ENCODE data around the gene SLC12A7.
"Not testable (repeated sequence)": the region's sequence is repeated elsewhere in the genome, so short reads cannot be mapped to it uniquely, and the experiment has no call there.

Gene SLC12A7

GRCh38 chr5:1127959-1128785 lies 16.3 kb upstream of the SLC12A7 start:
- no peak for DNase-seq (ENCODE audit: low read depth in 3 of 3, low spot score in 1 of 3)

GRCh38 chr5:1125695-1126094 lies 13.8 kb upstream of the SLC12A7 start:
- not testable (repeated sequence) for DNase-seq (ENCODE audit: low read depth in 3 of 3, low spot score in 1 of 3)

DNA sequence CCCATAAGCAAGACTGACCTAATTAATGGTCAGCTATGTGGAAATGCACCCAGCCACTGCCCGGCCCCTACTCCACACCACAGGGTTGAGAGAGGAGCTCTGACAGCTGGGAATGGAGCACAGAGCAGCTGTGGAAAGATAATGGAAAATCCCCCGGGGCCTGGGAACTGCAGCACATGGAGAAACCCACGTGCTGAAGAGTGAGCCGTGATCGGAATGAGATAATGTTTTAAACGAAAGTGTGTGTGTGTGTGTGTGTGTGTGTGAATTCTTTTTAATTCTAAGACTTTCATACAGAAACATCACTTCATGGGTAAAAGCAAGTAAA lies 13.1 kb upstream of the SLC12A7 start:
- DNase-seq (ENCODE audit: low read depth in 3 of 3, low spot score in 1 of 3) = no peak

DNA sequence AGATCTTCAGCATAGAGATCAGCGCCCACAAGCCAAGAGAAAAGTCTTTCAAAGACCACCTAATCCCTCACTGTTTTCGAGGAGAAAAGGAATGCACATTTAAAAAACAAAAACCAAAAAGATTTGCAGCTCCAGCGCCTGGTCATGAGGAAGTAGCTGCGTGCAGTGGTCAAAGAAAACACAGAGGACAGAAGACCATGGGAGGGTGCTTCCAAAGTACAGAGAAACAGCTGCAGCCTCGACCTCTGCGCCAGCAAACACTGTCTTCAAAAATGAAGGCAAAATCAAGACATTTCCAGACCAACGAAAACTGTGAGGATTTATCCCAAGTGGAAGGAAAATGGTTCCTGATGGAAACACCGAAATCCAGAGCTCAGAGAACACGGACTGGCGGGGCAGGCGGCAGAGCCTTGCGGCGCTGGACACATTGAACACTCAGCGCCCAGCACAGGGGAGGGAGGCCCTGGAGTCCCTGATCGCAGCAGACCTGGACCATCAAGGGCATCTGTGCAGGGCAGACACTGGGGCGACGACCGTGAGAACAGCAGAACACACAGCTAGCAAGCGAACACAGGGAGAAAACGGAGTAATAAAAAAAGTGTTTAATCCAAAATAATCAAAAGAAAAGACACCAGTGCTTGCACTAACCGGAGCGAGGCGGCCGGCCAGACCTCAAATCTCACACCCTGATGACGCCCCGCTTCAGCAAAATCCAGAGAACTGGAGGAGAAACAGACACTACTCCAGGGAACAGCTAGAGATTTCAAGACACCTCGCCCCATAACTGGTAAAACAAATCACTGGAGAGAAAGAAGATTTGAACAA lies 12.6 kb upstream of the SLC12A7 start:
- no peak for DNase-seq (ENCODE audit: low read depth in 3 of 3, low spot score in 1 of 3)

DNA sequence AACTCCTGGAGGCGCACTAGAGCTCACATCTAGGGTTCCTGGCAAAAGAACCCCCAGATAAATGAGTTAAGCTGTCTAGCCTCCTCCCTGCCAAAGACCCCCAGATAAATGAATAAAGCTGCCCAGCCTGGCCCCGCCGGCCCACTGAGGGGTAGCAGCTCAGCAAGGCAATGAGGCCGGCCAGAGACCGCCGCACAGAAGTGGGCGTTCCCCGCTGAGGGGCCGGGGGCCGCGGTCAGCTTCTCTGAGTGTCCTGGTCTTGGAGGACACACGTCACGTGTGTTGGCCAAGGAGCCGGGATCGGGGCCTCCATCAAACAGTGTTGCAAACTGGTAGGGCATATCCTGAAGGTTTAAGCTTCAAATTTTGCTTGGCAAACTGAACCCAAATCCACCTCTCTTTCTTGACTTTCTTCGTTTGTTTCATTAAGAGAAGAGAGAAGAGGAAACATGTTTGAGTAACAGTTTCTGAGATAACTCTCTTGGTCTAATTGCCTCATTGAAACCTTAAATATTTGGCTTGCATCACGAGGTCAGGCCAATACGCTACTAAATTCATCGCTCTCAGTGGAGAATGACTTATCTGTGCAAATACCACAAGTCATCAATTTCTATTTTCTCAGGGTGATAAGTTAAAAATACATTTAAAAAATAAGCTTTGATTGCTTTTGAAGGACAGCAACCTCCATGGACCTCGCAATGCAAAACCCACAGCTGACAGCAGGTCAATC lies 11.7 kb upstream of the SLC12A7 start:
- DNase-seq (ENCODE audit: low read depth in 3 of 3, low spot score in 1 of 3) = no peak

DNA sequence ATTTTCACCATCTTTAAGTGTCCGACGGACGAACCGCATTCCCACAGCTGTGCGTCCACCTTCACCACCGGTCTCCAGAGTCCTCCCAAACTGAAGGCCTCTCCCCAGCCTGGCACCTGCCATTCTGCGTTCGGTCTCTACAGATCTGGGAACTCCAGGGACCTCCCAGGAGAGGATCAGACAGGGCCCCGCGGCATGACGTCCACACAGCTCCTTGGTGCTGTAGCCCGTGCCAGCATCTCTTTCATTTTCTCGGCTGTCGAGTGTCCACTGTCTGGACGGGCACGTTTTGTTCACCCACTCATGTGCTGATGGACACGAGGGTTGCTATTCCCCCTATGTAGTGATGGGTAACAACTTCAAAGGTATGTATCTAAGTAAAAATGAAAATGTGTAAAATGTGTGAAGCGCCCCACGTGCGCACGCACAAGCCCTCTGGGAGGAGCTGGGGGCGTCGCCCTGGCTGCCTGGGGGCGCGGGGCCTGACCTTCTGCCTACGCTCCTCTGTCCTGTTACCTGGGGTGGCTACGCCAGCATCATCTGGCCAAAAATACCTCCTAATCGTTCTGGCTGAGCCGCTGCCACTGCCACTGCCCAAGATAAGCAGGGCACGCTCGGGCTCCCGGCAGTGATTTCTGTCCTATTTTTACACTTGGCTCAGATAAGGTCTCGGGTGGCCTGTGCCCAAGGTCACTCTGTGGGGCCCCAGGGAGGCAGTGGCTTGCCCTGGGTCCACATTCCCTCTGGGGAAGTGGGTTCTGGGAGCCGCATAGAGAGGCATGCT lies 10.8 kb upstream of the SLC12A7 start:
- DNase-seq (ENCODE audit: low read depth in 3 of 3, low spot score in 1 of 3) = no peak

DNA sequence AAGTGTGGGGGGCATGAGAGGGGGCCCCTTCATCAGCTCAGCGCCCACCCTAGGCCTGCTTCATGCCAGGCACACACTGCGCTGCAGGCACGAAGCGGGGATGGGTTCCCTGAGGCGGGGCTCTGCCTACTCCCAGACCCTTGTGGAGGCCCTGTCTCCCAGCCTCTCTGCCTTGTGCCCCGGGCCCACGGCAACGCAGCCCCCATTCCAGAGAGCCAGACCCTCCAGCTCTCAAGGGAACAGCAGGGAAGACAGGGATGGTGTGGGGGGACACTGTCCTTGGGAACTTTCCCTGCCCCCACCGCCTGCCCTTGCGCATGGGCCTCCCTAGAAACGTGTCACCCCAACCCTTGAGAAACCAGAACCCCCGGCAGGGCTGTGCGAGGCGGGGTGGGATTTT lies 10.0 kb upstream of the SLC12A7 start:
- DNase-seq (ENCODE audit: low read depth in 3 of 3, low spot score in 1 of 3) = no peak

- no peak for DNase-seq (ENCODE audit: low read depth in 3 of 3, low spot score in 1 of 3)
Observed at GRCh38 chr5:1121044-1121443, 9.2 kb upstream of the SLC12A7 start.

DNA sequence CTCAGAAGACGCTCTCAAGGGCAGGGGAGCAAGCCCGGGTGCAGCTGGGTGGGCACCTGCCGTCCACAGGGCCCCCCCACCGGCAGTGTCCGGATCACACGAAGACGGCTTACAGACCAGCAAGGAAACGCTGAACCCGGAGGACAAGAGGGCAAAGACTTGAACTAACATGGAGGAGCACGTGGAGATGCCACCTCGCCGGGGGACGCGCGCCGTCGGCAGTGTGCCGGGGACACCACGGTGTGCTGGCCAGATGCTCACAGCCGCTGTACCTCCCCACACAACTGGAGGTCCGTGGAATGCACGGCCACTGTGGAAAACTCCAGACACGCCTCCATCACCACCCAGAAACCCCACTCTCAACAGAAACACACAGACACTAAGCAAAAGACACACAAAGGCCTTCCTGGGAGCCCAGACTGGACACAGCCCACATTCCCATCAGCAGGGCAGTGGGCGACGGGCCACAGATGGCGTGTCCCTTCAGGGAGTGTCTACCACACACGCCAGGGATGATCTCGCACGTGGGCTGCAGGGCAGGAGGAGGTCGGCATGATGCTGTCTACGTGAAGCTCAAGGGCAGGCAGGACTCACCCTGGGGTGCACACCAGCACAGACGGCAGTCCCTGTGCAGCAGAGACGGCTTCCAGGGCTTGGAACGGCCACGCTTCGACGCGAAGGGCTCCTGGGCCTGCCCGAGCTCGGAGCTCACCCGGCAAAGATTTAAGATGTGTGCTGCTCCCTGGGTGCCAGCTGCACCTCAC lies 8.6 kb upstream of the SLC12A7 start:
- no peak for DNase-seq (ENCODE audit: low read depth in 3 of 3, low spot score in 1 of 3)

GRCh38 chr5:1119312-1119831 lies 7.5 kb upstream of the SLC12A7 start:
- DNase-seq (ENCODE audit: low read depth in 3 of 3, low spot score in 1 of 3) = no peak

GRCh38 chr5:1118738-1119137 lies 6.9 kb upstream of the SLC12A7 start:
- DNase-seq (ENCODE audit: low read depth in 3 of 3, low spot score in 1 of 3) = no peak

DNA sequence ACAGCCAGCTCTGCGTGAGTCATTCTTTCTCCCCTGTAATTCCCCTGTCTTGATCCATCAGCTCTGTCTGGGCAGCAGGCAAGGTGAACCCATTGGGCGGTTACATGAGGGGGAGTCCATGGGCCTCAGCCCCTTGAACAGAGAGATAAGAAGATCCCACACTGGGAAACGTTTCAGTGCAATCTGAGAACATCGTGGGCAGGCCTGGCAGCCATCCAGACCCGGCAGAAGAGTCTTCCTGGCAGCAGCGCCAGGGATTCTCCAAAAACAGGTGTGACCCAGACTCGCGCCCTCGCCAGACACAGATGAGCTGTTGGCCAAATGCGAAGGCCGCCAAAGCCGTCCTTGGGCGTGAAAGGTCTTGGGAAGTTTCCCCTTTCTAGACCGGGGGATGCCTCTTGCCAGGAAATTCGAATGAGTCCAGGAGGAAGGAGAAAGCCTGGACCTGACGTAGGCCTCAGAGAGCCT lies 6.4 kb upstream of the SLC12A7 start:
- DNase-seq (ENCODE audit: low read depth in 3 of 3, low spot score in 1 of 3) = no peak

DNA sequence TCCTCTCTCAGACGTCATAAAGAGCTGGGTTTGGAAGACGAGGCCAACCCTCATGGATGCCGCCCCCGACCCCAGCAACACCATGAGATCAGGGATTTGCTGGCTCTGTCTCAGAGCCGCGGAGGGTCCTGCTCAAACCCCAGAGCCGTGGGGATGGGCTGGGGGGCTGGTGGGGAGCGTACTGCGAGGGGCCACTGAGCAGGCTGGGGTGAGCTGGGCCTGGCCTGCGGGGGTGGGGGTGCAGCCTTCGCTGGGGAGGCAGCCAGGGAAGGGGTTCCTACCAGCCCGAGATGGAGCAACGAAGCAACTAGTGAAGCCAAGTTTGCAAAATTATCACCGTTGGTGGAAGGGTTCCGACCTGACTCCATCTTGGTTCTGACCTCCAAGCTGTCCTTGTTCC lies 5.1 kb upstream of the SLC12A7 start:
- no peak for DNase-seq (ENCODE audit: low read depth in 3 of 3, low spot score in 1 of 3)

- no peak for DNase-seq (ENCODE audit: low read depth in 3 of 3, low spot score in 1 of 3)
Observed at GRCh38 chr5:1116109-1116740, 4.4 kb upstream of the SLC12A7 start.

- no peak for DNase-seq (ENCODE audit: low read depth in 3 of 3, low spot score in 1 of 3)
Observed at GRCh38 chr5:1115123-1115815, 3.4 kb upstream of the SLC12A7 start.

DNA sequence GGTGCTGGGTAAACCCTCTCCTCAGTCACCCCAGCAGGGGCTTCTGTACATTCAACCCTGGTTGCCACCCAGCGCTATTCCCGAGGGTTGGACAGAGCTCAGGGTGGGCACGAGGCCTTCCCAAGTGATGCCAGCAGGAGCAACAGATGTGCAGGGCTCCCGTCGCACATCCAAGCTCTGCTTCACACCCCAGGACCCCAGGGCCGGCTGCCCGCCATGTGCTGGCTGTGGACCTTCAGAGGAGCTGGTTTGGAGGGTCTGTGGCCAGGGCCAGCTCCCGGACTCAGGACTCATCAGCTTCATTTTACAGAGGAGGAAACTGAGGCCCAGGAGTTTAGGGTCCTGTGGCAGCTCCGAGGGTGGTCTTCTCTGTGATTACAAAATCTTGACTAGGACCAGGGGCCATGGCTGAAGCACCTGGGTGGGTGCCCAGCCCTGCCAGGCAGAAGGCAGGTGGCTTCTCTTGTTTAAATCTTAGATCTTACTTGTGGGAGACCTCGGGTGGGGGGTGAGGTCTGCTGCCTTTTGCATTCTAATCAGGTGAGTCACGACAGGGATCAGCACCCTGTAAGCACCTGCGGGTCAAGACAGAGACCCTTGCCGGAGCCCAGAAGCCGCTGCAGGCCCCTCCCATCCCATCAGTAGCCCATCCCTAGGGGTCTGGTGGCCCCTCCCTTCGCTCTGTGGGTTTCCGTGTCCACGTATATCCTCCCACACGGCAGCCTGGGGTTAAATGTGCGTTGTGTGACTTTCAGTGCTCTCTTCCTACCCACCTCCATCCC lies 2.1 kb upstream of the SLC12A7 start:
- no peak for DNase-seq (ENCODE audit: low read depth in 3 of 3, low spot score in 1 of 3)

DNA sequence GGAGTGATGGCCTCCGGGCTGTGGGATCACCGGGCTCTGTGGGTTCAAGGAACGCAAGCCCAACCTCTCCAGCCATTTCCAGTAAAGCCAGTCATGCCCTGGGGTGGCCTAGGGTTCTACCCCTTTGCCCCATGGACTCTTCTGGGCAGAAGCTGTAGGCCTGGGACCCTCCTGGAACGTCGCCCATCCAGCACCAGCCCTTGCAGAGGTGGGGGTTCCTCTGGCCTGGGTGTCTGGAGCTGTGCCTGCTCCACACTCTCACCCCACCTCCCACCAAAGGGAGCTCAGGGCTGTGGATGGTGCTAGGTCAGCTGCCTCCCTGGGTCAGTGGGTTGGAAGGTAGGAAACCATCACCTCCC lies 1.4 kb upstream of the SLC12A7 start:
- no peak for DNase-seq (ENCODE audit: low read depth in 3 of 3, low spot score in 1 of 3)

DNA sequence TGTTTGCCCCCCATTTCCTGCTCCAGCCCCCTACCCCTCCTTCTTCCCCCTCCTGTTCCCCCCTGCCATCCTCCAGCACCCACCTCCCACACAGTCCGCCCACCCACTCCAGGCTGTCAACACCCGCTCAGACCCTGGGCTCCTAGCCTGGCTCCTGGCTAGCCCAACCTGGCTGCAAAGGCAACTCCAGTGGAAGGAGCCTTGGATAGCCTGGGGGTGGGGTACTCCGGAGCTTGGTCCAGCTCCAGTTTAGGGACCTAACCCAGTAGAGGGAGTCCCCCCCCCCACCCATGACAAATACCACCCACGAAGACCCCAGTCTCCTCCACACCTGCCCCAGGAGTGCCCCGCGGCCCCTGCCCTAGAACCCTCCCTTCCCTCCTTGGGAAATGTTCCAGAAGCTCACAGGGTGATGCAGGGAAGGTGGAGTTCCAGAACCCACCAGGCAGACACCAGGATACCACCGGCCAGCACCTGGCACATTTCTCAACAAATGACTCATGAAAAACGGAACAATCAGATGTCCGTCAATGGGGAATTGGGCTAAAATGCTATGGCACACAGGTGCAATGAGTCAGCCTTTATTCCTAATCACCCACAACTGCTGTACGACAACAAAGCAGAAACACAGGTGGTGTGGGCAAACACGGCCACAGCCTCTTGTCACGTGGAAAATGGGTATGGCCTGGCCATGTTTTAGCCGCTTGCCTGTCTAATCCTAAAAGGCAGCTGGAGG lies 901 bp upstream of the SLC12A7 start:
- no peak for DNase-seq (ENCODE audit: low read depth in 3 of 3, low spot score in 1 of 3)
